H7 (cell line): ENCODE results near the gene UBXN1. TPM values are rescaled to one million over a fixed set of nuclear protein-coding genes. Genes with fewer than 3 reads are reported as not detected.

Experiments used
- DNase-seq: peaks from one replicate; pipeline ENCODE4 v3.0.0; 2012
- H3K27me3 ChIP-seq: 2 replicates; pipeline ENCODE4 v1.6.0; 2011; ENCODE audit warnings: mild to moderate bottlenecking, low read length; ENCODE audit not compliant: control insufficient read depth, insufficient read depth
- H3K36me3 ChIP-seq: replicated peaks from 2 replicates; pipeline ENCODE4 v1.5.1; 2011; ENCODE audit warnings: low read length; ENCODE audit not compliant: control insufficient read depth, insufficient read depth
- H3K4me3 ChIP-seq: 2 replicates; pipeline ENCODE4 v1.5.1; 2011; ENCODE audit warnings: low read depth, mild to moderate bottlenecking, control low read depth, low read length, moderate library complexity; ENCODE audit not compliant: insufficient read depth
- total RNA-seq: library from RNA; depleted of rRNA; stranded (reverse); fragments of >200 nt; shearing (Covaris generic); gene quantifications from 2 replicates; pipeline ENCODE4 v1.2.3, GENCODE V29; 2014; rRNA removed

UBXN1 gene, protein sequence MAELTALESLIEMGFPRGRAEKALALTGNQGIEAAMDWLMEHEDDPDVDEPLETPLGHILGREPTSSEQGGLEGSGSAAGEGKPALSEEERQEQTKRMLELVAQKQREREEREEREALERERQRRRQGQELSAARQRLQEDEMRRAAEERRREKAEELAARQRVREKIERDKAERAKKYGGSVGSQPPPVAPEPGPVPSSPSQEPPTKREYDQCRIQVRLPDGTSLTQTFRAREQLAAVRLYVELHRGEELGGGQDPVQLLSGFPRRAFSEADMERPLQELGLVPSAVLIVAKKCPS
- total RNA-seq, result 79.2 and 81.2 TPM in 2 replicates

DNA sequence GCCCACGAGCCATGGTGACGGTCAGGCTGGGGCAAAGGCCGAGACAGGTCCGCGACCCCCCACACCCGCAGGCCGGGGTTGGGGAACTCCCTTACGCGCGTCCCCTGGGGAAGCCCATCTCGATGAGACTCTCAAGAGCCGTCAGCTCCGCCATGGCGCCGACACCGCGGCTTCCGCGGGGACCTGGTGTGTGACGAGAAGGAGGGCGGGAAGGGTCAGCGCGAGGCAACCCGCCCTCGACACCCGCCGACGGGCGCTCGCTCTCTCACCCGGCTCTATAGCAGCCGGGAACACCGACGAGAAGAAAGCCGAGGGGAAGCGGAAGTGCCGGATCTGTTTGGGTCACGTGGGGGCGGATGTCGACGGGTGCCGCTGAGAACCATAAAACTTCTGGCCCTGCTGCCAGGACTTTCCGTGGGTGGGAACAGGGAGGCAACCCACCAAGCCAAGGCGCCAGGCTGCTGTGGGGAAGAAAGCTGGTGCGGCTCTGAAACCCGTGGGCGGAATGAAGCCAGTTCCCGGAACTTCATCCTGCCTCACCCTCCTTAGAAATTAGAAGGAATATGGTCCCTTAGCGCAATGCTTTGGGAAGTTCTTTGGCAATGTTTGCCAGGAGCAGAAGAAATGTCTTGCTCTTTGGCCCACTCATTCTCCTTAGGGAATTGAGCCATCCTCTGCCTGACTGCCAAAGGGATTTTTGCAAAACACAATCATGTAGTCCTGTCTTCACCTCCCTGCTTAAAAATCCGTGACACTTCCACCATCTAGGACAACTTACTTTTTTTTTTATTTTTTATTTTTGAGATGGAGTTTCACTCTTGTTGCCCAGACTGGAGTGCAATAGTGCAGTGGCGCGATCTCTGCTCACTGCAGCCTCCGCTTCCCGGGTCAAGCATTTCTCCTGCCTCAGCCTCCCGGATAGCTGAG lies at the start of gene UBXN1:
Gene UBXN1, minus strand, starts transcription at position 304 of the 927 bp plus-strand sequence. Its CDS starts 150 bp downstream, at position 154.
- Histone ChIP-seq H3K27me3 (no peaks in the 10 kb centered on the region), H3K36me3 (peaks cover 16% of the 10 kb centered on the region), H3K4me3 (peak within 1 kb of the TSS; percentile 97)
- DNase-seq, result peak; percentile 93

DNA sequence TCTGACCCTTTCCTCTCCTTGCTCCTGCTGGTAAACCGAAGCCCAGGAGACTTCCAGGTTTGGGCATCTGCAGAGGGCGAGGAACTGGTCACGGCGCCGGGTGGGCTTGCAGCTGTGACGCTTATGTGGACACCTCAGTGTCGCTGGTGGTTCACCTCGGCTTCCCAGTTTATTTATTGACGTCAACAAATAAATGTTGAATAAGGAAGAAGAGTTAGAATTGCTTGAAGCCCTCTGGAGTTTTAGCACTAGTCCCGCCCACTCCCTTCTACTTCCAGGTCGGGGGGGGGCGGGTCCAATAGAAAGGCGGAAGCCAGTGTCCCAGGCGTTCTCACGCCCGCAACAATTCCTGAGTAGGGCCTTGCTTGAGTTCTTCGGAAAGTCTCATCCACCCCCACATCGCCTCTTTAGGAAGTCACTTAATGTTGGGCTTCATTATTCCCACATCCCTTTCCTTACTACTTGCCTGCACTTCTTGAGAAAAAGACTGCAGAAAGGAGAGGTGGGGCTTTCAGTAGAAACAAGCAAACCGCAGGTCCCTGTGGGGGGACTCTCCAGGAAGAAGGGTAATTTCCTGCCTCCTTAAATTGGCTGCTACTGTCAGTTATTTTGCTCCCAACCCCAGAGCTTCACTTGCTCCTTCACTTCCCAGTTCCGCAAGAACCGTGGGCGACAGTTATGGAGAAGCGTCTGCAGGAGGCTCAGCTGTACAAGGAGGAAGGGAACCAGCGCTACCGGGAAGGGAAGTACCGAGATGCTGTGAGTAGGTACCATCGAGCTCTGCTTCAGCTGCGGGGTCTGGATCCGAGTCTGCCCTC lies 49.5 kb upstream of the UBXN1 start, which contains the start of gene TTC9C:
Gene TTC9C, plus strand, starts transcription at position 316 of the 818 bp plus-strand sequence. Its CDS starts 363 bp downstream, at position 679.
- Histone ChIP-seq H3K4me3 (peak within 1 kb of the TSS; percentile 99), H3K36me3 (peaks cover 9% of the 10 kb centered on the region), H3K27me3 (no peaks in the 10 kb centered on the region)
- peak; percentile 87 for DNase-seq

DNA sequence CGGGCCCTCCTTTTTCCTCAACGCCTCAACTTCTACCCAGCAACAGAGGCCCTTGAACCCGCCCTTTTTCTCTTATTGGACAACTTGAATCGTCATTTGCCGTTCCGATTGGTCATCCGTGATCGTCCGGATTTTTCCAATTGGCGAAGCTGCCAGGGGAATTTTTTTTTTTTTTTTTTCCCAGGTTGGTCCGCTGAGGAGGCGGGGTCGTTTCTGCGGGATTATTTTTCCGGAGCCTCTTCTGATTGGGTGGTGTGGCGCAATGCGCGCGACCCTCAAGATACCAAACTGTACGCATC lies 48.9 kb upstream of the UBXN1 start:
- Histone ChIP-seq H3K27me3 (no peaks in the 10 kb centered on the region), H3K4me3 (peak overlapping the region; percentile 99), H3K36me3 (peaks cover 13% of the 10 kb centered on the region)
- DNase-seq, result peak; percentile 90

DNA sequence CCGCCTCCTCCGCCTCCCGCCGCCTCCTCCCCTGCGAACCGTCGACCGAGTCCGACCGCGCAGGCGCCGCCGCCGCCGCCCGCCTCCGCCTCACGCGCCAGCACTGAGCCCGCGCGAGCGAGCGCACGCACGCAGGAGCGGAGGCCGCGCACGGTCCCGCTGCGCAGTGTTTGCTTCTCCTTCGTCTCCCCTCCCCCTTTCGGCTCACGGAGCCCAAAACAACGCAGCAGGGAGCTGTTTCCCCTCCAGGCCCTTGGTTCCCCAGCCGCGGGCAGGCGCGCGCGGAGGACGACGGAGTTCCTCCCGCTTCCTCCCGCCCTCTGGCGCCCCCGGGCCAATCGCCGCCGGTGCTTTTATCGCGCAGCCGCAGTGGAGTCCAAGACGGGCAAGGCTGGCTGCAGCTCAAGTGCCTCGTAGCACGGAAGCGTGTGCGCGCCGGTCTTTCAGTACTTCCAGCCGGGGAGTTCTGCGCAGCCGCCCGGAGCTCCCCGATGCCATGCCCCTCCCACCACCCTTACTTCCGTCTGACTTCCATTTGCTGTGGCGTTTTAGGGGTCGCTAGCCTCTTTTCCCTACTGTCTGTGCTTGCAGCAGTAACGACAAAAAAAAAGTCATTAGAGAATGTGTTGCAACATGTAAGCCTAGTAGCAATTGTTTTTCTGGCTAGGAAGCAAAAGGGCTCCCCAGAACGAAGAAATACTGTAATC lies 48.4 kb upstream of the UBXN1 start, which contains the start of gene HNRNPUL2:
Gene HNRNPUL2, minus strand, starts transcription at position 293 of the 707 bp plus-strand sequence. CDS start 301 bp downstream, outside the sequence.
- H3K36me3 ChIP-seq, result peaks cover 18% of the 10 kb centered on the region
- peak; percentile 99 for DNase-seq
- H3K4me3 ChIP-seq, result peak within 1 kb of the TSS; percentile 99
- no peaks in the 10 kb centered on the region for H3K27me3 ChIP-seq

GRCh38 chr11:62726915-62727164 lies 48.0 kb upstream of the UBXN1 start:
- no peak for DNase-seq
- Histone ChIP-seq H3K36me3 (peaks cover 23% of the 10 kb centered on the region), H3K27me3 (no peaks in the 10 kb centered on the region), H3K4me3 (peak overlapping the region; percentile 99)

GRCh38 chr11:62726156-62726914 lies 47.5 kb upstream of the UBXN1 start:
- Histone ChIP-seq H3K36me3 (peaks cover 28% of the 10 kb centered on the region), H3K27me3 (no peaks in the 10 kb centered on the region), H3K4me3 (peak overlapping the region; percentile 99)
- DNase-seq, result no peak

DNA sequence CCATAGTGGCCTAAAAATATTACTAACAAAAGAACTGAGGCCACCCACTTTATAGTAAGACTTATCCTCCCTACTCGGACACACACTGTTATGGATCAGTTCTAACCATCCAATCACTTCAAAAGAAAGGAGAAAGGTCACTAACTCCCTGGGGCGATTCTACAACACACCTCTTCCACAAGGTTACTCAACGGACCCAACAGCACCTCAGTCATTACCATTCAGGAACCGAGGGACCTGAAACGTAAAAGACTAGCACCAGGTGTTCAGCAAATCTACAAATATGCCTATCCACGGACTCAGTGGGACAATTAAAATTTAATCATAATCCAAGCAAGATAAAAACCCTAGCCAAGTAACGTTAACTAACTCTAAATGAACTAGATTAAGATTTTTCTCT lies 46.8 kb upstream of the UBXN1 start:
- H3K36me3 ChIP-seq, result peaks cover 34% of the 10 kb centered on the region
- no peak for DNase-seq
- no peaks in the 10 kb centered on the region for H3K27me3 ChIP-seq
- peak overlapping the region; percentile 99 for H3K4me3 ChIP-seq

DNA sequence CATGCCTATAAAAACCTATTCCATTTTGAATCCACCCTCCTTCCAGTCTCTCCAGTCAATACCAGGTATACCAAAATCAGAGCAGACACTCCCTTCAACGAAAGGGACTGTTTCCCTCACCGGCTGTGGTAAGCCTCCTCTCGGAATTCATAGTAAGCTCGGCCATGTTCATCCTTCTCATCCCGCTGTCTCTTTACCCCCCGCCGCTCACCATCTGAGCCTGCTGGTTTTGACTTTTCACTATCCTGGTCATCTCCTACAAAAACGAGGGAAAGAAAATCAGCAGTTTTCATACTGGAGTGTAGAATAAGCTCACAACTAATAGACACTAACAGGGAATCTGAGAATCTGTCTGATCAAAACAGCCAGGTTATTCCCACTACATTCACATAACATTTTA lies 45.3 kb upstream of the UBXN1 start:
- Histone ChIP-seq H3K36me3 (peaks cover 45% of the 10 kb centered on the region), H3K4me3 (no peak overlapping the region), H3K27me3 (no peaks in the 10 kb centered on the region)
- no peak for DNase-seq

DNA sequence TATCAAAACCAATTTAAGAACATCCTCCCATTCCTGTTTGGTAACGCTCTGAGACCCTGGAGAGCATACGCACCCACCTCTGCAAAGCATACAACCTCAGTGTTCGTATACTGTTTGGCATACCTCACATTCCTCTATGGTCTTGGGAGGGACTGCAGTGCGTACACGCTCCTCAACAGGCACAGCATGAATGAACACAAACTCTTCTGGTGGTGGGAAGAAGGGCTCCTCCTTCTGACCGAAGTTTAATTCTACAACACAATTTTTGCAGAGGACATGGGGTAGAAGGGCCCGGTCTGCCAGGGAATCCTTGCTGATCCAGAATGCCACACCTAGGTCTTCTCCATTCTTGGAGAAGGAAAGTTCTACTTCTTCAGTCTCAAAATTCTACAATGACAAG lies 43.1 kb upstream of the UBXN1 start:
- DNase-seq, result peak; percentile 48
- H3K27me3 ChIP-seq, result no peaks in the 10 kb centered on the region
- H3K4me3 ChIP-seq, result no peak overlapping the region
- H3K36me3 ChIP-seq, result peaks cover 57% of the 10 kb centered on the region

DNA sequence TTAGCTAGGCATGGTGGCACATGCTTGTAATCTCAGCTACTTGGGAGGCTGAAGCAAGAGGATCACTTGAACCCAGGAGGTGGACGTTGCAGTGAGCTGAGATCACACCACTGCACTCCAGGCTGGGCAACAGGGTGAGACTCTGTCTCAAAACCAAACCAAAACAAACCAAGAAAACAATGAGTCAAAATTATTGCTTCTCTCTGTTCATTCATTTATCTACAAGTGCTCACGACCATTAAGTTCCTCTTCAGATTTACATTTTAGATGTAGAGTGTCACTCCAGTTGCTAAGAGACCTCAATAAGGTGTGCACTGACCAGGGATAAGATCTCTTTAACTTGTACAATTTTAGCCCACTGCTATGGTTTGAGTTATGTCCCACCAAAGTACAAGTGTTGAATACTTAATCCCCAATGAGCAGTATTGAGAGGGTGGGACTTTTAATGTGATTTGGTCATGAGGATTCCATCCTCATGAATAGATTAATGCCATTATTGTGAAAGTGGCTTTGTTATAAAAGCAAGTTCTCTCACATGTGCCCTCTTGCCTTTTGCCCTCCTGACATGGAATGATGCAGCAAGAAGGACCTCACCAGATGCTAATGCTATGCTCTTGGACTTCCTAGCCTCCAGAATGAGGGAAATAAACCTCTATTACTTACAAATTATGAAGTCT lies 40.6 kb upstream of the UBXN1 start:
- no peak overlapping the region for H3K4me3 ChIP-seq
- DNase-seq, result no peak
- H3K27me3 ChIP-seq, result no peaks in the 10 kb centered on the region
- peaks cover 78% of the 10 kb centered on the region for H3K36me3 ChIP-seq

DNA sequence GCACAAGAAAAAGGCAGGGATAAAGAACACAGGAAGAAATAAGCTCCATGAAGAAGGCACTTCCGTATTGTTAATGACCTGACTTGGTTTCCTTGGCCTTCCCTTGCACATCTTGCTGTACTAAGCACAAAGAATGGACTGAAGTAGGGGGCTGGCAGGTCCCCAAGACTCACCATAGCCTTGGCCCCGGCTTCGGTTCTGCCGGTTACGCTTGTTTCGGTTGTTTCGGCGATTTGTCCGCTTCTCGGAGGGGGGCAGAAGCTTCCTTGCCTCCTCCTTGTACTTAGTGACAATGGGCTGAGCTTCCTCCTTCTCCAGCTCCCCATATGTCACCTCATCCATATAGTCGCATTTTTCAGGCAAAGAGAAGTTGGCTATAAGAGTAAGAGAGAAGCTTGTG lies 37.9 kb upstream of the UBXN1 start:
- peaks cover 70% of the 10 kb centered on the region for H3K36me3 ChIP-seq
- no peak overlapping the region for H3K4me3 ChIP-seq
- no peaks in the 10 kb centered on the region for H3K27me3 ChIP-seq
- no peak for DNase-seq

DNA sequence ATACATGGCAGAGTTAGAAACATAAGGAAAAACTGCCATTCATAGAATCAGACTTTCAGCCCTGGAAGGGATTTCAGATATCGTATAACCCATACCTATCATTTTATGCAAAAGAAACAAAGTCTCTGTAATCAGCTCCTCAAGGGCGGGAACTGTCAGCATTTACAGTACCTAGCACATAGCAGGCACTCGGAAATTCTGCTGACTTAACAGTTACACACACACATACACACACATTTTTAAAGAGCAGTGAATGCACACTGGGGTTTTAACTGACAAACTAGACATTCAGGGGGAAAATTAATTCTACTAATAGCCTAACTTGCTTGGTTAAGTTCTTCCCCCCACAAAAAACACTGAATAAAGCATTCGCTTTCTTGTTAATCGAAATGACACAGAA lies 37.3 kb upstream of the UBXN1 start:
- no peak overlapping the region for H3K4me3 ChIP-seq
- DNase-seq, result no peak
- peaks cover 65% of the 10 kb centered on the region for H3K36me3 ChIP-seq
- H3K27me3 ChIP-seq, result no peaks in the 10 kb centered on the region
